SK-N-SH treated with all-trans-retinoic acid at 6 μM for 48 hours (cell line): Measurements from ENCODE around the gene LAPTM4A.

Experiments
- ATAC-seq: fragments of 200-7000 bp; cut with Tn5 transposase; 3 replicates; pipeline ENCODE4 v1.9.1; 2020; ENCODE audit warnings: mild to moderate bottlenecking, moderate library complexity
- ARNTL ChIP-seq: fragments of 450-650 bp; formaldehyde crosslinking; IDR thresholded peaks from 2 replicates; pipeline ENCODE4 v1.5.0; 2020; ENCODE audit warnings: low read depth, mild to moderate bottlenecking, moderate library complexity, borderline replicate concordance
- BACH2 ChIP-seq: fragments of 250-450 bp; sonication (Bioruptor Pico); IDR thresholded peaks from 2 replicates; pipeline ENCODE4 v1.9.0; 2021; ENCODE audit warnings: mild to moderate bottlenecking, borderline replicate concordance
- CSDC2 ChIP-seq: fragments of 250-450 bp; sonication (Bioruptor Pico); IDR thresholded peaks from 2 replicates; pipeline ENCODE4 v1.5.0; 2020; ENCODE audit warnings: mild to moderate bottlenecking, moderate library complexity
- ESRRG ChIP-seq: fragments of 250-450 bp; sonication (Bioruptor Pico); IDR thresholded peaks from 2 replicates; pipeline ENCODE4 v1.6.1; 2021; ENCODE audit warnings: mild to moderate bottlenecking
- ISL1 ChIP-seq: fragments of 250-450 bp; sonication (Bioruptor Pico); IDR thresholded peaks from 2 replicates; pipeline ENCODE4 v2.1.2; 2022; ENCODE audit warnings: mild to moderate bottlenecking, moderate library complexity
- OSR1 ChIP-seq: fragments of 250-450 bp; sonication (Bioruptor Pico); IDR thresholded peaks from 2 replicates; pipeline ENCODE4 v1.8.0; 2022; ENCODE audit warnings: moderate library complexity, mild to moderate bottlenecking, inconsistent platforms
- PATZ1 ChIP-seq: fragments of 250-450 bp; sonication (Bioruptor Pico); IDR thresholded peaks from 2 replicates; pipeline ENCODE4 v1.8.0; 2020; ENCODE audit warnings: mild to moderate bottlenecking, moderate library complexity, borderline replicate concordance
- PPARA ChIP-seq: fragments of 250-450 bp; sonication (Bioruptor Pico); IDR thresholded peaks from 2 replicates; pipeline ENCODE4 v1.5.0; 2020; ENCODE audit warnings: mild to moderate bottlenecking, borderline replicate concordance
- SNAI2 ChIP-seq: fragments of 250-450 bp; sonication (Bioruptor Pico); IDR thresholded peaks from 2 replicates; pipeline ENCODE4 v1.5.0; 2020; ENCODE audit warnings: mild to moderate bottlenecking, moderate library complexity
- TCF4 ChIP-seq: fragments of 250-450 bp; sonication (Bioruptor Pico); IDR thresholded peaks from 2 replicates; pipeline ENCODE4 v1.8.0; 2021; ENCODE audit warnings: mild to moderate bottlenecking, moderate library complexity, borderline replicate concordance
- TOX ChIP-seq: fragments of 250-450 bp; sonication (Bioruptor Pico); IDR thresholded peaks from 2 replicates; pipeline ENCODE4 v1.8.0; 2021; ENCODE audit warnings: mild to moderate bottlenecking, moderate library complexity, borderline replicate concordance
- TSHZ2 ChIP-seq: fragments of 250-450 bp; sonication (Bioruptor Pico); IDR thresholded peaks from 2 replicates; pipeline ENCODE4 v1.5.0; 2020; ENCODE audit warnings: mild to moderate bottlenecking, moderate library complexity
- ZC3H10 ChIP-seq: fragments of 250-450 bp; sonication (Bioruptor Pico); IDR thresholded peaks from 2 replicates; pipeline ENCODE4 v1.5.1; 2021; ENCODE audit warnings: mild to moderate bottlenecking, moderate library complexity
- ZFP3 ChIP-seq: fragments of 250-450 bp; sonication (Bioruptor Pico); IDR thresholded peaks from 2 replicates; pipeline ENCODE4 v1.5.0; 2020; ENCODE audit warnings: mild to moderate bottlenecking, moderate library complexity
- ZNF70 ChIP-seq: fragments of 450-650 bp; formaldehyde crosslinking; IDR thresholded peaks from 2 replicates; pipeline ENCODE4 v1.5.0; 2020; ENCODE audit warnings: mild to moderate bottlenecking, moderate library complexity
- TF ChIP-seq, protein P1 (sequence below): fragments of 250-450 bp; sonication (Bioruptor Pico); IDR thresholded peaks from 2 replicates; pipeline ENCODE4 v1.8.0; 2021; ENCODE audit warnings: low read depth, mild to moderate bottlenecking, moderate library complexity, borderline replicate concordance

The LAPTM4A gene

GRCh38 chr2:20061940-20062339 lies 10.5 kb upstream of the LAPTM4A start:
- TF ChIP-seq ISL1 (CRISPR knock-in tag) (no peak), TOX (CRISPR knock-in tag) (no peak), ZC3H10 (CRISPR knock-in tag) (no peak), ARNTL (CRISPR knock-in tag) (no peak), CSDC2 (no peak), BACH2 (CRISPR knock-in tag) (no peak)
- TF ChIP-seq, protein P1, sequence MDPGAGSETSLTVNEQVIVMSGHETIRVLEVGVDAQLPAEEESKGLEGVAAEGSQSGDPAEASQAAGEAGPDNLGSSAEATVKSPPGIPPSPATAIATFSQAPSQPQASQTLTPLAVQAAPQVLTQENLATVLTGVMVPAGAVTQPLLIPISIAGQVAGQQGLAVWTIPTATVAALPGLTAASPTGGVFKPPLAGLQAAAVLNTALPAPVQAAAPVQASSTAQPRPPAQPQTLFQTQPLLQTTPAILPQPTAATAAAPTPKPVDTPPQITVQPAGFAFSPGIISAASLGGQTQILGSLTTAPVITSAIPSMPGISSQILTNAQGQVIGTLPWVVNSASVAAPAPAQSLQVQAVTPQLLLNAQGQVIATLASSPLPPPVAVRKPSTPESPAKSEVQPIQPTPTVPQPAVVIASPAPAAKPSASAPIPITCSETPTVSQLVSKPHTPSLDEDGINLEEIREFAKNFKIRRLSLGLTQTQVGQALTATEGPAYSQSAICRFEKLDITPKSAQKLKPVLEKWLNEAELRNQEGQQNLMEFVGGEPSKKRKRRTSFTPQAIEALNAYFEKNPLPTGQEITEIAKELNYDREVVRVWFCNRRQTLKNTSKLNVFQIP = no peak
- ATAC-seq = no peak

DNA sequence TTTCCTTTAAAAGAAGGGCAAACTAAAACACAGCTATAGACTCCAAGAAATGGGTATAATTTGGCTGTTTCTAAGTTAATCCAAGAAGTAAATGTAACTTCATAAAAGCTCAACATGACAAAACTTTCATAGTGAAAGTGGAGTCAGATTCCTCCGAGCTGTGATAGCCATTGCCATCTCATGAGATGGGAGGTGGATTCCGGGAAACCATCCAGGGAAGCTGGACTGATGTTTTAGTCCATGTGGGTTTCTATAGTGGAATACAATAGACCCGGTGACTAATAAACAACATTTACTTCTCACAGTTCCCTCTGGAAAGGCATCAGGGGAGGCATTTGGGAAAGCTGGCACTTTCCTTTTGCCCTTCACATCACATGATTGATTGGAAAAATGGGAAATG lies 10.0 kb upstream of the LAPTM4A start:
- no peak for ATAC-seq
- TF ChIP-seq ZFP3 (CRISPR knock-in tag) (no peak), OSR1 (CRISPR knock-in tag) (no peak), ARNTL (CRISPR knock-in tag) (no peak), PPARA (no peak), PATZ1 (CRISPR knock-in tag) (no peak), ESRRG (CRISPR knock-in tag) (no peak), CSDC2 (no peak), BACH2 (CRISPR knock-in tag) (no peak), ZC3H10 (CRISPR knock-in tag) (no peak), TOX (CRISPR knock-in tag) (no peak)
- TF ChIP-seq, protein P1 = no peak

- TF ChIP-seq OSR1 (CRISPR knock-in tag) (no peak), PPARA (no peak), TSHZ2 (no peak), TCF4 (no peak), ESRRG (CRISPR knock-in tag) (no peak)
- no peak for ATAC-seq
Measured at GRCh38 chr2:20060106-20060505, 8.7 kb upstream of the LAPTM4A start.

GRCh38 chr2:20057268-20057667 lies 5.8 kb upstream of the LAPTM4A start:
- ATAC-seq = no peak
- TF ChIP-seq SNAI2 (CRISPR knock-in tag) (no peak), ARNTL (CRISPR knock-in tag) (no peak), OSR1 (CRISPR knock-in tag) (no peak), ZNF70 (CRISPR knock-in tag) (no peak), BACH2 (CRISPR knock-in tag) (no peak), TSHZ2 (no peak), TCF4 (no peak), TOX (CRISPR knock-in tag) (no peak)
